SK-N-SH (cell line): Measurements from ENCODE around the gene INTS6. TPM values are rescaled to one million over a fixed set of nuclear protein-coding genes. Genes with fewer than 3 reads are reported as not detected.

Source experiments
- CTCF ChIA-PET: fragments of 300-600, 350-600 bp; formaldehyde crosslinking; extraction: SDS; loops from one replicate; lab custom pipeline; 2021; lab: Yijun Ruan, JAX
- POLR2A ChIA-PET: fragments of 350-600 bp; sonication (Branson Sonifier 250); formaldehyde crosslinking; extraction: SDS; loops from one replicate; lab custom pipeline; 2020; ENCODE audit warnings: antibody characterized with exemption, inconsistent platforms; lab: Yijun Ruan, JAX
- DNase-seq: peaks from one replicate; pipeline ENCODE4 v3.0.0; 2012
- H2AFZ ChIP-seq: fragments of 200-600 bp; sonication (generic); 2 replicates; pipeline ENCODE4 v1.8.1; 2016; ENCODE audit warnings: antibody characterized with exemption, mild to moderate bottlenecking, low read depth
- H3F3A ChIP-seq: fragments of 200-600 bp; sonication (generic); replicated peaks from 2 replicates; pipeline ENCODE3; 2016; ENCODE audit warnings: antibody characterized with exemption, mild to moderate bottlenecking; ENCODE audit not compliant: insufficient read depth
- H3K27ac ChIP-seq, 2 experiments: fragments of 200-500 bp in 1 of 2; fragments of 200-600 bp in 1 of 2; sonication (Bioruptor generic) in 1 of 2; sonication (generic), shearing (Covaris generic) in 1 of 2; 2 replicates each; pipeline versions ENCODE4 v1.5.1 to v1.6.1; 2014 to 2016; ENCODE audit warnings: low read depth in 2 of 2, inconsistent platforms in 1 of 2, low read length in 1 of 2, mild to moderate bottlenecking in 1 of 2, mixed read lengths in 1 of 2
- H3K27me3 ChIP-seq: fragments of 200-600 bp; sonication (generic), shearing (Covaris generic); 2 replicates; pipeline ENCODE4 v1.6.1; 2016; ENCODE audit warnings: mixed run types; ENCODE audit not compliant: insufficient read depth
- H3K36me3 ChIP-seq, 2 experiments: fragments of 200-500 bp in 1 of 2; fragments of 200-600 bp in 1 of 2; sonication (Bioruptor generic) in 1 of 2; sonication (generic) in 1 of 2; replicated peaks in 1 of 2; 2 replicates each; pipeline versions ENCODE3 to v1.5.1; 2014 to 2016; ENCODE audit warnings: low read length in 1 of 2, mild to moderate bottlenecking in 1 of 2; ENCODE audit not compliant: insufficient read depth in 2 of 2, control insufficient read depth in 1 of 2
- H3K4me1 ChIP-seq, 2 experiments: fragments of 200-500 bp in 1 of 2; fragments of 200-600 bp in 1 of 2; sonication (Bioruptor generic) in 1 of 2; sonication (generic), shearing (Covaris generic) in 1 of 2; 2 replicates each; pipeline versions ENCODE4 v1.5.1 to v1.6.1; 2014 to 2016; ENCODE audit warnings: low read depth in 1 of 2, low read length in 1 of 2, mixed run types in 1 of 2; ENCODE audit not compliant: insufficient read depth in 2 of 2, control insufficient read depth in 1 of 2
- H3K4me2 ChIP-seq: fragments of 200-600 bp; sonication (generic), shearing (Covaris generic); 2 replicates; pipeline ENCODE4 v1.6.1; 2017; ENCODE audit warnings: mixed run types
- H3K4me3 ChIP-seq, 2 experiments: fragments of 200-500 bp in 1 of 2; fragments of 200-600 bp in 1 of 2; sonication (Bioruptor generic) in 1 of 2; sonication (generic), shearing (Covaris generic) in 1 of 2; 2 replicates each; pipeline versions ENCODE4 v1.5.1 to v1.8.1; 2014 to 2016; ENCODE audit warnings: low read depth in 2 of 2, inconsistent platforms in 1 of 2, low read length in 1 of 2, mild to moderate bottlenecking in 1 of 2, mixed read lengths in 1 of 2, moderate library complexity in 1 of 2
- H3K79me2 ChIP-seq: fragments of 200-600 bp; sonication (generic); 2 replicates; pipeline ENCODE4 v1.8.1; 2017; ENCODE audit warnings: mild to moderate bottlenecking; ENCODE audit not compliant: insufficient read depth
- H3K9ac ChIP-seq: fragments of 200-600 bp; sonication (generic); 2 replicates; pipeline ENCODE4 v1.6.1; 2017; ENCODE audit warnings: mixed run types
- H3K9me2 ChIP-seq: fragments of 200-600 bp; sonication (generic); 2 replicates; pipeline ENCODE4 v1.6.1; 2017; ENCODE audit warnings: mixed run types
- H3K9me3 ChIP-seq: fragments of 200-600 bp; sonication (generic); 2 replicates; pipeline ENCODE4 v1.6.1; 2017; ENCODE audit warnings: mixed run types, mild to moderate bottlenecking, moderate library complexity
- H4K20me1 ChIP-seq: fragments of 200-600 bp; sonication (generic); 2 replicates; pipeline ENCODE4 v1.6.1; 2017; ENCODE audit warnings: mild to moderate bottlenecking, mixed run types; ENCODE audit not compliant: insufficient read depth
- CHD2 ChIP-seq: fragments of 150-350 bp; IDR thresholded peaks from 2 replicates; pipeline ENCODE4 v1.6.1; 2018; ENCODE audit warnings: low read length; ENCODE audit not compliant: partially characterized antibody
- FOSL2 ChIP-seq: IDR thresholded peaks from 2 replicates; pipeline ENCODE4 v1.4.0; 2012; ENCODE audit warnings: low read depth, mild to moderate bottlenecking, moderate library complexity, borderline replicate concordance
- FOXM1 ChIP-seq: IDR thresholded peaks from 2 replicates; pipeline ENCODE4 v1.4.0; 2012; ENCODE audit warnings: low read depth, mild to moderate bottlenecking
- GABPA ChIP-seq: IDR thresholded peaks from 2 replicates; pipeline ENCODE4 v1.4.0; 2012; ENCODE audit warnings: low read depth, mild to moderate bottlenecking
- GATA2 ChIP-seq: sonication (generic); formaldehyde crosslinking; IDR thresholded peaks from 2 replicates; pipeline ENCODE4 v1.5.0; 2020; ENCODE audit warnings: mild to moderate bottlenecking, missing genetic modification reagents
- MEF2A ChIP-seq: IDR thresholded peaks from 2 replicates; pipeline ENCODE4 v1.4.0; 2012; ENCODE audit warnings: low read depth, borderline replicate concordance
- MXI1 ChIP-seq: IDR thresholded peaks from 2 replicates; pipeline ENCODE4 v1.6.1; 2012; ENCODE audit warnings: mild to moderate bottlenecking, low read depth, low read length, improper control_type of control experiment
- RAD21 ChIP-seq: IDR thresholded peaks from 2 replicates; pipeline ENCODE4 v1.6.1; 2012; ENCODE audit warnings: mild to moderate bottlenecking, low read length
- RXRA ChIP-seq: IDR thresholded peaks from 2 replicates; pipeline ENCODE4 v1.4.0; 2012; ENCODE audit warnings: low read depth, mild to moderate bottlenecking, borderline replicate concordance
- USF1 ChIP-seq: IDR thresholded peaks from 2 replicates; pipeline ENCODE4 v1.4.0; 2012; ENCODE audit warnings: low read depth, borderline replicate concordance
- YY1 ChIP-seq: IDR thresholded peaks from 2 replicates; pipeline ENCODE4 v1.4.0; 2012; ENCODE audit warnings: low read depth, mild to moderate bottlenecking
- WGBS: methylation state at CpG from one replicate; pipeline ENCODE4 v1.1.6; 2017; ENCODE audit warnings: low lambda C conversion rate; 5-methylcytosine and 5-hydroxymethylcytosine counted together
- polyA plus RNA-seq, 3 experiments: library from polyadenylated mRNA; depleted of rRNA; stranded (reverse); fragments of >200 nt; gene quantifications; 2 replicates each; pipeline ENCODE4 v1.2.3, GENCODE V29; 2012
- TF ChIP-seq, protein P1 (sequence below): fragments of 150-350 bp; IDR thresholded peaks from 2 replicates; pipeline ENCODE4 v1.6.1; 2016; ENCODE audit warnings: mild to moderate bottlenecking, low read depth, low read length

The INTS6 gene
- polyA plus RNA-seq, 1 of the 3 experiments (the other 2 are of a cell fraction) = 7.7 TPM

- TF ChIP-seq, protein P1, sequence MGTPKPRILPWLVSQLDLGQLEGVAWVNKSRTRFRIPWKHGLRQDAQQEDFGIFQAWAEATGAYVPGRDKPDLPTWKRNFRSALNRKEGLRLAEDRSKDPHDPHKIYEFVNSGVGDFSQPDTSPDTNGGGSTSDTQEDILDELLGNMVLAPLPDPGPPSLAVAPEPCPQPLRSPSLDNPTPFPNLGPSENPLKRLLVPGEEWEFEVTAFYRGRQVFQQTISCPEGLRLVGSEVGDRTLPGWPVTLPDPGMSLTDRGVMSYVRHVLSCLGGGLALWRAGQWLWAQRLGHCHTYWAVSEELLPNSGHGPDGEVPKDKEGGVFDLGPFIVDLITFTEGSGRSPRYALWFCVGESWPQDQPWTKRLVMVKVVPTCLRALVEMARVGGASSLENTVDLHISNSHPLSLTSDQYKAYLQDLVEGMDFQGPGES = no peak
- TF ChIP-seq FOXM1 (no peak), USF1 (no peak), CHD2 (no peak), RAD21 (no peak)
Measured at GRCh38 chr13:51477149-51477548, 24.3 kb upstream of the INTS6 start (continued).

DNA sequence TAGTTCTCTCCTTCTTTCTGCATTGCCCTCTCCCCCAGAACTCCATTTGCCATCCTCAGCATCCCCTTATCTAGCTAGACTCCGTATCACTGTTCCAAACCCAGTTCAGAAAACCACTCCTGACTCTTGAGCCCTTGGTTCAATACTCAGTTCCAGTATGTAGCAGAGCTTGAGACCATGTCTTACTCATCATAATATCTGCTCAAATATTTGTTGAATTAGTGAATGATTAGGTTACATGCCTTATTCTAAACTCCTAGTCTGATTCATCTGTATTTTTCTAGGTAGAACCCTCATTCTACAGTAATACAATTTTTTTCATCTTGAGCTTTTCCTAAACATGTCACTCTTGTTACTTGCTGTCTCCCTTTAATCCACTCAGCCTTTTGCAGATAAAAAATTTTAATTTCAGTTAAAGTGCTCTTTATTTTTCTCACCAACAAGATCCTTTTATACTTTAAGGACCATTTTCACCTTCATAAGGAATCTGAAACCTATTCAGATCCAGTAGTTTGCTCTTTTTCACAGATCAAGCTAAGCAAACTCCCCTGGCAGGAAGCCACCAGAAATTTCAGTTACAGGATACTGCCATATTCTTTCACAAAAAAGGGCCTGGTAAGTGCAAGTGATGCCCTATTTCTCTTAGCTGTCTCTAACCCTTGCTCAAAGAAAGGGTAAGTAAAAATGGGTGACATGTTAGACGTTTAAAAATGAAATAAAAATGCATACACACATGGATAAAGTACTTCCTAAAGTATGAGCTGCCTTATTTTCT lies 23.1 kb upstream of the INTS6 start:
- H3K4me3 ChIP-seq = no peak overlapping the region
- H3K79me2 ChIP-seq = no peaks in the 10 kb centered on the region
- TF ChIP-seq, protein P1 = no peak
- no peak for TF ChIP-seq YY1
- no peak for TF ChIP-seq MEF2A
- TF ChIP-seq MXI1 = no peak
- no peak for TF ChIP-seq GABPA
- TF ChIP-seq FOSL2 = peak; percentile 30; the same call in 1 of the 2 replicates
- TF ChIP-seq RAD21 = no peak
- no peak for TF ChIP-seq RXRA
- no peak for TF ChIP-seq GATA2
- TF ChIP-seq, all 33 proteins: peak for 1
- Histone ChIP-seq H3K4me1 (peaks cover 0 to 9% of the 10 kb centered on the region in 2 experiments; a peak in 1 of 4 replicates), H3K9me3 (no peaks in the 10 kb centered on the region), H3K27me3 (no peaks in the 10 kb centered on the region), H3F3A (peaks cover 8% of the 10 kb centered on the region), H3K9me2 (no peaks in the 10 kb centered on the region), H2AFZ (peak overlapping the region; percentile 54), H3K27ac (no peak overlapping the region), H3K9ac (no peak overlapping the region), H3K4me2 (no peak overlapping the region), H4K20me1 (no peaks in the 10 kb centered on the region), H3K36me3 (no peaks in the 10 kb centered on the region)
- POLR2A ChIA-PET = interaction anchor here (1.5 kb wide), 1 partner anchor 22 kb away, joined by 9 read pairs; no protein-coding TSS in a partner anchor
- CTCF ChIA-PET = interaction anchor here (0.6 to 1.3 kb wide), 3 partner anchors 12 to 322 kb away, joined by 3 to 4 read pairs (median 3); no protein-coding TSS in a partner anchor
- no peak for DNase-seq
- WGBS = 82% methylated on average over 2 of the region's 2 CpGs
